ENCODE measurements around the gene CISTR. TPM values are rescaled to one million over a fixed set of nuclear protein-coding genes. Genes with fewer than 3 reads are reported as not detected.

Gene CISTR
- total and polyA plus RNA-seq, 2 donors (not counting 3 experiments of a cell fraction or from before 2014, with no cell fraction given), result not detected

DNA sequence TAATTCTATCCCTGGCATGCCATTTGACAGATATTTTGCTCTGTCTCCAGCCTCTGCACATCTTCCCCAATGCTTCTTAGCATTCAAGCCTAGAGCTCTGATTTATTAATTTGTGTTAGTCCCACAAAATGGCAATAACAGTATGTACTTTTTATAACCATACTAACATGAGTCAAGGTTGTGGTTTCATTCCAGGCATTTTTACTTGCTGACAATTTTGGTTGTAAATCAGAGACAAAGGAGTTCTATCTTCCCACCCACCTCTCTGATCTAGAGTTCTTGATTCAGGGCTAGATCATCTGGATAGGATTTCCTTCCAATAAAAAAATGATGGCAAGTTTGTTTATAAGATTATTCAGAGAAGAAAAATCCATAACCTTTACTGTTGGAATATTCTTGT, 18.5 kb upstream of the CISTR start:
- peak overlapping the region; percentile 16 for H3K4me2 ChIP-seq (ENCODE audit: insufficient read depth, low read length)
- no peaks in the 10 kb centered on the region for H3K9me3 ChIP-seq (replicated peaks; ENCODE audit: control insufficient read depth, insufficient read depth, low read length)
- peak; percentile 24 for FAIRE-seq
- H3K27me3 ChIP-seq (ENCODE audit: control insufficient read depth in 2 of 2, insufficient read depth in 2 of 2, low read length in 2 of 2), result peaks cover 6 to 19% of the 10 kb centered on the region in 2 experiments
- dilution Hi-C loops (cut with MboI; ENCODE audit: extremely low pct_ligation_motif_present, low sequenced_read_pairs), result no loop called here
- H3K9me1 ChIP-seq (replicated peaks; ENCODE audit: control insufficient read depth, extremely low read depth, insufficient read depth, low read length), result no peaks in the 10 kb centered on the region
- no peak overlapping the region for H3K4me3 ChIP-seq (replicated peaks in 1 of 3; ENCODE audit: insufficient read depth in 1 of 3, low read depth in 1 of 3, low read length in 3 of 3)
- no peak overlapping the region for H3K27ac ChIP-seq (ENCODE audit: insufficient read depth, low read depth, low read length)
- no TSS peak for BruUV-seq (replicated peaks)
- no peak for DNase-seq (ENCODE audit: low read depth, low spot score)
- ChIA-PET POLR2A (no interaction called here), CTCF (interaction anchor here (0.7 to 1.2 kb wide), 3 partner anchors 24 to 431 kb away, joined by 3 read pairs; no protein-coding TSS in a partner anchor)
- no peaks in the 10 kb centered on the region for H4K20me1 ChIP-seq (replicated peaks; ENCODE audit: control insufficient read depth, extremely low read depth, insufficient read depth, low read length)
- no peak overlapping the region for H3K9ac ChIP-seq (replicated peaks; ENCODE audit: extremely low read depth, insufficient read depth, low read length)
- no peaks in the 10 kb centered on the region for H3K36me3 ChIP-seq (ENCODE audit: control insufficient read depth in 2 of 2, extremely low read depth in 1 of 2, insufficient read depth in 2 of 2, low read length in 2 of 2)
- intact Hi-C loops (cut with micrococcal nuclease), result no loop called here
- TF ChIP-seq FOS (IDR thresholded peaks at IDR 0.05; ENCODE audit: borderline replicate concordance, insufficient read depth, low read length) (peak; percentile 81), POLR2AphosphoS5 (IDR thresholded peaks at IDR 0.05; ENCODE audit: insufficient read depth, low read depth, low read length) (peak; percentile 22), GATA2 (IDR thresholded peaks at IDR 0.05; ENCODE audit: insufficient read depth, insufficient read length, low read depth, low read length) (peak; percentile 59)
- TF ChIP-seq, protein P1, sequence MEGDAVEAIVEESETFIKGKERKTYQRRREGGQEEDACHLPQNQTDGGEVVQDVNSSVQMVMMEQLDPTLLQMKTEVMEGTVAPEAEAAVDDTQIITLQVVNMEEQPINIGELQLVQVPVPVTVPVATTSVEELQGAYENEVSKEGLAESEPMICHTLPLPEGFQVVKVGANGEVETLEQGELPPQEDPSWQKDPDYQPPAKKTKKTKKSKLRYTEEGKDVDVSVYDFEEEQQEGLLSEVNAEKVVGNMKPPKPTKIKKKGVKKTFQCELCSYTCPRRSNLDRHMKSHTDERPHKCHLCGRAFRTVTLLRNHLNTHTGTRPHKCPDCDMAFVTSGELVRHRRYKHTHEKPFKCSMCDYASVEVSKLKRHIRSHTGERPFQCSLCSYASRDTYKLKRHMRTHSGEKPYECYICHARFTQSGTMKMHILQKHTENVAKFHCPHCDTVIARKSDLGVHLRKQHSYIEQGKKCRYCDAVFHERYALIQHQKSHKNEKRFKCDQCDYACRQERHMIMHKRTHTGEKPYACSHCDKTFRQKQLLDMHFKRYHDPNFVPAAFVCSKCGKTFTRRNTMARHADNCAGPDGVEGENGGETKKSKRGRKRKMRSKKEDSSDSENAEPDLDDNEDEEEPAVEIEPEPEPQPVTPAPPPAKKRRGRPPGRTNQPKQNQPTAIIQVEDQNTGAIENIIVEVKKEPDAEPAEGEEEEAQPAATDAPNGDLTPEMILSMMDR (IDR thresholded peaks at IDR 0.05; ENCODE audit: extremely low read depth in 1 of 2, insufficient read depth in 1 of 2, low read depth in 1 of 2, low read length in 2 of 2), result no peak
- no peak overlapping the region for H2AFZ ChIP-seq (ENCODE audit: low read depth, low read length)
- H3K4me1 ChIP-seq (ENCODE audit: control insufficient read depth, extremely low read depth, insufficient read depth, low read length), result peaks cover 9% of the 10 kb centered on the region
- H3K79me2 ChIP-seq (ENCODE audit: control insufficient read depth, insufficient read depth, low read length), result no peaks in the 10 kb centered on the region

DNA sequence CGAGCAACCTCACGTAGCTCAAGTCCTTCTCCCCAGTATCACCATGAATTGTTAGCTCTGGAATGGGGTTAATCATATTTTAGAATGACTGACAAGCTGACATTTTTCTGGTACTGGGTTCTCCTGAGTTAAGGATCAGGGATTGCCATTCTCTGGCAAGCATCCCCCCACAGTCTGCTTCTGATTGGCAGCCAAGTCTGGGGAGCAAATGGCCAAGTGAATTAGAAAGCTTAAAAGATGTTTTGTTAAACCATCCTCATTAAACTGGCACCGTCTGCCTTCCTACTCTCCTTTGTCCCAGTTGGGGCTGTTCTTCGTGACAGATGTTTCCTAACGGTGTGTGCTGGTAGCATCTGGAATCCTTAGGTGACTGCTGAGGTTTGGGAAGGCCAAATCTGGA, 17.2 kb upstream of the CISTR start:
- intact Hi-C loops (cut with micrococcal nuclease) (no loop called here), dilution Hi-C loops (cut with MboI; ENCODE audit: extremely low pct_ligation_motif_present, low sequenced_read_pairs) (no loop called here)
- FAIRE-seq (no peak), DNase-seq (ENCODE audit: low read depth, low spot score) (no peak)
- Histone ChIP-seq H3K27me3 (ENCODE audit: control insufficient read depth in 2 of 2, insufficient read depth in 2 of 2, low read length in 2 of 2) (peaks cover 8 to 27% of the 10 kb centered on the region in 2 experiments), H2AFZ (ENCODE audit: low read depth, low read length) (no peak overlapping the region), H3K79me2 (ENCODE audit: control insufficient read depth, insufficient read depth, low read length) (no peaks in the 10 kb centered on the region), H3K4me2 (ENCODE audit: insufficient read depth, low read length) (no peak overlapping the region), H3K9me3 (replicated peaks; ENCODE audit: control insufficient read depth, insufficient read depth, low read length) (no peaks in the 10 kb centered on the region), H3K36me3 (ENCODE audit: control insufficient read depth in 2 of 2, extremely low read depth in 1 of 2, insufficient read depth in 2 of 2, low read length in 2 of 2) (no peaks in the 10 kb centered on the region), H3K4me1 (ENCODE audit: control insufficient read depth, extremely low read depth, insufficient read depth, low read length) (peaks cover 9% of the 10 kb centered on the region), H4K20me1 (replicated peaks; ENCODE audit: control insufficient read depth, extremely low read depth, insufficient read depth, low read length) (no peaks in the 10 kb centered on the region), H3K9ac (replicated peaks; ENCODE audit: extremely low read depth, insufficient read depth, low read length) (no peak overlapping the region), H3K4me3 (replicated peaks in 1 of 3; ENCODE audit: insufficient read depth in 1 of 3, low read depth in 1 of 3, low read length in 3 of 3) (no peak overlapping the region), H3K27ac (ENCODE audit: insufficient read depth, low read depth, low read length) (no peak overlapping the region), H3K9me1 (replicated peaks; ENCODE audit: control insufficient read depth, extremely low read depth, insufficient read depth, low read length) (no peaks in the 10 kb centered on the region)
- POLR2A ChIA-PET, result no interaction called here
- TF ChIP-seq, protein P1 (IDR thresholded peaks at IDR 0.05; ENCODE audit: extremely low read depth in 1 of 2, insufficient read depth in 1 of 2, low read depth in 1 of 2, low read length in 2 of 2), result no peak
- TF ChIP-seq FOS (IDR thresholded peaks at IDR 0.05; ENCODE audit: borderline replicate concordance, insufficient read depth, low read length), result no peak
- TF ChIP-seq, protein P2, sequence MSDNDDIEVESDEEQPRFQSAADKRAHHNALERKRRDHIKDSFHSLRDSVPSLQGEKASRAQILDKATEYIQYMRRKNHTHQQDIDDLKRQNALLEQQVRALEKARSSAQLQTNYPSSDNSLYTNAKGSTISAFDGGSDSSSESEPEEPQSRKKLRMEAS (IDR thresholded peaks at IDR 0.05; ENCODE audit: insufficient read depth, insufficient read length), result no peak
- TF ChIP-seq POLR2A (IDR thresholded peaks at IDR 0.05; ENCODE audit: low read depth, low read length), result no peak
- TF ChIP-seq GATA2 (IDR thresholded peaks at IDR 0.05; ENCODE audit: insufficient read depth, insufficient read length, low read depth, low read length), result no peak
- TF ChIP-seq MYC (IDR thresholded peaks at IDR 0.05; ENCODE audit: low read depth, low read length), result no peak
- no peak for TF ChIP-seq POLR2AphosphoS5 (IDR thresholded peaks at IDR 0.05; ENCODE audit: insufficient read depth, low read depth, low read length)
- no peak for TF ChIP-seq JUN (IDR thresholded peaks at IDR 0.05; ENCODE audit: borderline replicate concordance, insufficient read depth, insufficient read length, low read depth)
- TF ChIP-seq EZH2 (IDR thresholded peaks at IDR 0.05; ENCODE audit: borderline replicate concordance, low read depth, low read length, severe bottlenecking), result no peak
- no TSS peak for BruUV-seq (replicated peaks)
- CTCF ChIA-PET, result interaction anchor here (0.6 to 1.5 kb wide), 4 partner anchors 12 to 423 kb away, joined by 3 to 4 read pairs (median 4); no protein-coding TSS in a partner anchor

All from endothelial cell of umbilical vein (primary cell).